ENCODE results near the gene SCLT1. TPM values are rescaled to one million over a fixed set of nuclear protein-coding genes. Genes with fewer than 3 reads are reported as not detected.

SCLT1 gene
- total and polyA plus RNA-seq, 2 donors (not counting 1 experiment from before 2014, with no cell fraction given) = 3.5 to 27.2 TPM

- H3K4me1 Mint-ChIP-seq = peaks cover 30% of the 10 kb centered on the region
- H3K79me2 ChIP-seq (ENCODE audit: control insufficient read depth, insufficient read depth, low read length) = peaks cover 6% of the 10 kb centered on the region
- H3K4me3 Mint-ChIP-seq = no peak overlapping the region
- ChIA-PET POLR2A (no interaction called here), CTCF (interaction anchor here (0.7 kb wide), 1 partner anchor 36 kb away, joined by 3 read pairs; no protein-coding TSS in a partner anchor)
- H2AFZ ChIP-seq (ENCODE audit: insufficient read depth, low read depth, low read length, poor library complexity, severe bottlenecking) = no peak overlapping the region
- DNase-seq (no peak), ATAC-seq (ENCODE audit: low read depth) (no peak)
- peaks cover 40% of the 10 kb centered on the region for H4K20me1 ChIP-seq (ENCODE audit: control insufficient read depth, insufficient read depth, low read length, poor library complexity, severe bottlenecking)
- H3K9me3 ChIP-seq (ENCODE audit: control extremely low read depth in 1 of 3, control insufficient read depth in 2 of 3, insufficient read depth in 1 of 3, low read length in 2 of 3) = no peaks in the 10 kb centered on the region
- no peak overlapping the region for H3K27ac ChIP-seq (ENCODE audit: low read length in 2 of 2)
- H3K4me2 ChIP-seq (replicated peaks; ENCODE audit: low read depth, low read length, poor library complexity, severe bottlenecking) = no peak overlapping the region
- H3K4me3 ChIP-seq (ENCODE audit: control extremely low read depth in 1 of 5, extremely low read depth in 1 of 5, insufficient read depth in 1 of 5, low read depth in 2 of 5, low read length in 4 of 5) = no peak overlapping the region
- no peak overlapping the region for H3K9ac ChIP-seq (ENCODE audit: low read length)
- H3K27ac Mint-ChIP-seq = no peak overlapping the region
- no peaks in the 10 kb centered on the region for H3K9me3 Mint-ChIP-seq (ENCODE audit: insufficient read depth)
- H3K27me3 Mint-ChIP-seq = no peaks in the 10 kb centered on the region
- intact Hi-C loops (cut with micrococcal nuclease) = no loop called here
- no peaks in the 10 kb centered on the region for H3K27me3 ChIP-seq (replicated peaks in 1 of 4; ENCODE audit: control extremely low read depth in 1 of 4, control insufficient read depth in 3 of 4, insufficient read depth in 4 of 4, low read length in 3 of 4)
- peaks cover 9 to 23% of the 10 kb centered on the region in 2 donors for H3K4me1 ChIP-seq (ENCODE audit: control insufficient read depth in 2 of 2, insufficient read depth in 2 of 2, low read length in 2 of 2)
- TF ChIP-seq EZH2 (IDR thresholded peaks at IDR 0.05; ENCODE audit: borderline replicate concordance, insufficient read depth, low read depth, low read length, poor library complexity, severe bottlenecking) (no peak), CTCF (IDR thresholded peaks at IDR 0.05) (no peak)
- WGBS (ENCODE audit: insufficient coverage) = 81% methylated on average over 18 of the region's 18 CpGs
- H3K36me3 ChIP-seq (replicated peaks in 1 of 2; ENCODE audit: control extremely low read depth in 1 of 2, control insufficient read depth in 1 of 2, extremely low read depth in 1 of 2, insufficient read depth in 2 of 2, low read length in 1 of 2) = peaks cover 8 to 84% of the 10 kb centered on the region in 2 experiments
These were observed 234.3 kb downstream of the SCLT1 start for GRCh38 chr4:128858879-128859671.

- Mint-ChIP-seq H3K4me1 (peaks cover 8% of the 10 kb centered on the region), H3K27me3 (no peaks in the 10 kb centered on the region), H3K9me3 (ENCODE audit: insufficient read depth) (no peaks in the 10 kb centered on the region), H3K4me3 (no peak overlapping the region), H3K27ac (no peak overlapping the region)
- H3K36me3 ChIP-seq (replicated peaks in 1 of 2; ENCODE audit: control extremely low read depth in 1 of 2, control insufficient read depth in 1 of 2, extremely low read depth in 1 of 2, insufficient read depth in 2 of 2, low read length in 1 of 2) = peaks cover 8 to 92% of the 10 kb centered on the region in 2 experiments
- no peak overlapping the region for H3K9ac ChIP-seq (ENCODE audit: low read length)
- no peak for TF ChIP-seq CTCF (IDR thresholded peaks at IDR 0.05)
- H3K27me3 ChIP-seq (replicated peaks in 1 of 4; ENCODE audit: control extremely low read depth in 1 of 4, control insufficient read depth in 3 of 4, insufficient read depth in 4 of 4, low read length in 3 of 4) = no peaks in the 10 kb centered on the region
- H3K4me3 ChIP-seq (ENCODE audit: control extremely low read depth in 1 of 5, extremely low read depth in 1 of 5, insufficient read depth in 1 of 5, low read depth in 2 of 5, low read length in 4 of 5) = no peak overlapping the region
- H3K27ac ChIP-seq (ENCODE audit: low read length in 2 of 2) = no peak overlapping the region
- H3K79me2 ChIP-seq (ENCODE audit: control insufficient read depth, insufficient read depth, low read length) = no peaks in the 10 kb centered on the region
- no peak for ATAC-seq (ENCODE audit: low read depth)
- no peak overlapping the region for H2AFZ ChIP-seq (ENCODE audit: insufficient read depth, low read depth, low read length, poor library complexity, severe bottlenecking)
- DNase-seq = no peak
- intact Hi-C loops (cut with micrococcal nuclease) = no loop called here
- H3K4me2 ChIP-seq (replicated peaks; ENCODE audit: low read depth, low read length, poor library complexity, severe bottlenecking) = no peak overlapping the region
- H3K4me1 ChIP-seq (ENCODE audit: control insufficient read depth in 2 of 2, insufficient read depth in 2 of 2, low read length in 2 of 2) = peaks cover 3 to 5% of the 10 kb centered on the region in 2 donors
- WGBS (ENCODE audit: insufficient coverage) = 92% methylated on average over 2 of the region's 2 CpGs
- CTCF ChIA-PET = interaction anchor here (0.6 to 1.5 kb wide), 3 partner anchors 9 to 402 kb away, joined by 3 read pairs; no protein-coding TSS in a partner anchor
- POLR2A ChIA-PET = no interaction called here
- no peaks in the 10 kb centered on the region for H3K9me3 ChIP-seq (ENCODE audit: control extremely low read depth in 1 of 3, control insufficient read depth in 2 of 3, insufficient read depth in 1 of 3, low read length in 2 of 3)
- H4K20me1 ChIP-seq (ENCODE audit: control insufficient read depth, insufficient read depth, low read length, poor library complexity, severe bottlenecking) = peaks cover 29% of the 10 kb centered on the region
These were observed 237.1 kb downstream of the SCLT1 start for GRCh38 chr4:128856246-128856645.

Measured in B cell (primary cell).